Neural cell (in vitro differentiated cells): ENCODE data around the gene MAD1L1. TPM values are rescaled to one million over a fixed set of nuclear protein-coding genes. Genes with fewer than 3 reads are reported as not detected.

Experiments used
- H2AFZ ChIP-seq: fragments of 200-600, 300-800 bp; sonication (generic), shearing (Covaris generic); 2 replicates; pipeline ENCODE4 v1.6.0; 2014; ENCODE audit warnings: low read depth, mild to moderate bottlenecking, antibody characterized with exemption, low read length, moderate library complexity
- H3F3A ChIP-seq: fragments of 200-600 bp; shearing (Covaris generic); 2 replicates; pipeline ENCODE4 v1.6.1; 2016; ENCODE audit warnings: mild to moderate bottlenecking, moderate library complexity, mixed read lengths, antibody characterized with exemption, low read length; ENCODE audit not compliant: insufficient read depth, poor library complexity, severe bottlenecking
- H3K27ac ChIP-seq: fragments of 200-600, 300-800 bp; sonication (generic), shearing (Covaris generic); 2 replicates; pipeline ENCODE4 v1.5.1; 2014; ENCODE audit warnings: mild to moderate bottlenecking, low read length, moderate library complexity
- H3K27me3 ChIP-seq: fragments of 300-800, 200-600 bp; sonication (generic), shearing (Covaris generic); 2 replicates; pipeline ENCODE4 v1.6.0; 2014; ENCODE audit warnings: mild to moderate bottlenecking, low read depth, low read length, moderate library complexity; ENCODE audit not compliant: insufficient read depth
- H3K36me3 ChIP-seq: fragments of 300-800, 200-600 bp; sonication (generic), shearing (Covaris generic); 2 replicates; pipeline ENCODE4 v1.5.1; 2014; ENCODE audit warnings: mild to moderate bottlenecking, antibody characterized with exemption, low read length, moderate library complexity; ENCODE audit not compliant: insufficient read depth
- H3K4me2 ChIP-seq: fragments of 300-800, 200-600 bp; sonication (generic), shearing (Covaris generic); 2 replicates; pipeline ENCODE4 v1.6.0; 2014; ENCODE audit warnings: mild to moderate bottlenecking, low read length
- H3K4me3 ChIP-seq: fragments of 300-800, 200-600 bp; sonication (generic), shearing (Covaris generic); 2 replicates; pipeline ENCODE4 v1.5.1; 2014; ENCODE audit warnings: mild to moderate bottlenecking, low read length, moderate library complexity
- H3K79me2 ChIP-seq: fragments of 200-600 bp; shearing (Covaris generic); replicated peaks from 2 replicates; pipeline ENCODE4 v1.6.0; 2014; ENCODE audit warnings: mild to moderate bottlenecking, low read length, moderate library complexity; ENCODE audit not compliant: insufficient read depth
- H3K9ac ChIP-seq: fragments of 300-800, 200-600 bp; sonication (generic), shearing (Covaris generic); 2 replicates; pipeline ENCODE4 v1.6.1; 2016; ENCODE audit warnings: mild to moderate bottlenecking, low read length, mixed read lengths
- H3K9me2 ChIP-seq: fragments of 200-600 bp; shearing (Covaris generic); 2 replicates; pipeline ENCODE4 v1.6.1; 2016; ENCODE audit warnings: mild to moderate bottlenecking, low read length, mixed read lengths; ENCODE audit not compliant: insufficient read depth
- H3K9me3 ChIP-seq: fragments of 200-600, 300-800 bp; sonication (generic), shearing (Covaris generic); 2 replicates; pipeline ENCODE4 v1.6.1; 2016; ENCODE audit warnings: mild to moderate bottlenecking, mixed run types, low read length, moderate library complexity, mixed read lengths
- H4K20me1 ChIP-seq: fragments of 200-600 bp; shearing (Covaris generic); 2 replicates; pipeline ENCODE4 v1.6.1; 2016; ENCODE audit warnings: mild to moderate bottlenecking, mixed run types; ENCODE audit not compliant: insufficient read depth
- EP300 ChIP-seq: fragments of 450-650 bp; conservative IDR thresholded peaks from 2 replicates; pipeline ENCODE4 v1.6.1; 2014; ENCODE audit warnings: antibody characterized with exemption, mild to moderate bottlenecking, moderate library complexity; ENCODE audit not compliant: poor library complexity, severe bottlenecking
- EZH2 ChIP-seq: fragments of 200-600, 300-800 bp; shearing (Covaris generic), sonication (generic); IDR thresholded peaks from 2 replicates; pipeline ENCODE4 v1.6.1; 2014; ENCODE audit warnings: antibody characterized with exemption, low read length, borderline replicate concordance, mild to moderate bottlenecking; ENCODE audit not compliant: insufficient read depth, poor library complexity, severe bottlenecking
- MXI1 ChIP-seq: fragments of 450-650 bp; conservative IDR thresholded peaks from 2 replicates; pipeline ENCODE4 v1.6.1; 2014; ENCODE audit warnings: antibody characterized with exemption, mild to moderate bottlenecking; ENCODE audit not compliant: poor library complexity, severe bottlenecking
- POLR2AphosphoS5 ChIP-seq: IDR thresholded peaks from 2 replicates; pipeline ENCODE4 v1.6.1; 2012
- RAD21 ChIP-seq: fragments of 450-650 bp; conservative IDR thresholded peaks from 2 replicates; pipeline ENCODE4 v1.6.1; 2014; ENCODE audit warnings: antibody characterized with exemption, mild to moderate bottlenecking, moderate library complexity
- REST ChIP-seq: IDR thresholded peaks from 2 replicates; pipeline ENCODE4 v1.6.1; 2012; ENCODE audit warnings: borderline replicate concordance
- SMC3 ChIP-seq: fragments of 450-650 bp; conservative IDR thresholded peaks from 2 replicates; pipeline ENCODE4 v1.6.1; 2014; ENCODE audit warnings: antibody characterized with exemption, mild to moderate bottlenecking, moderate library complexity; ENCODE audit not compliant: poor library complexity
- TAF1 ChIP-seq: IDR thresholded peaks from 2 replicates; pipeline ENCODE4 v1.6.1; 2012; ENCODE audit warnings: low read depth
- polyA plus RNA-seq: library from polyadenylated mRNA; depleted of rRNA; stranded (reverse); fragments of >200 nt; gene quantifications from 2 replicates; pipeline ENCODE4 v1.2.3, GENCODE V29; 2014
- TF ChIP-seq, protein P1 (sequence below): fragments of 450-650 bp; IDR thresholded peaks from 2 replicates; pipeline ENCODE4 v1.5.1; 2014; ENCODE audit warnings: antibody characterized with exemption, mild to moderate bottlenecking, moderate library complexity; ENCODE audit not compliant: poor library complexity, severe bottlenecking

MAD1L1 gene
- polyA plus RNA-seq, 1 donor from 2014 or later, result 31.4 TPM

GRCh38 chr7:1910081-1910685 is 322.6 kb downstream of the MAD1L1 start:
- no peak overlapping the region for H3K9ac ChIP-seq
- H4K20me1 ChIP-seq, result no peaks in the 10 kb centered on the region
- H3K79me2 ChIP-seq, result no peaks in the 10 kb centered on the region
- H3K36me3 ChIP-seq, result no peaks in the 10 kb centered on the region
- H3F3A ChIP-seq, result no peaks in the 10 kb centered on the region
- H3K4me2 ChIP-seq, result no peak overlapping the region
- H3K9me2 ChIP-seq, result no peaks in the 10 kb centered on the region
- H2AFZ ChIP-seq, result no peak overlapping the region
- H3K27ac ChIP-seq, result no peak overlapping the region
- no peaks in the 10 kb centered on the region for H3K9me3 ChIP-seq
- no peak for TF ChIP-seq POLR2AphosphoS5
- no peak for TF ChIP-seq REST
- TF ChIP-seq MXI1, result no peak
- no peak for TF ChIP-seq EP300
- no peak for TF ChIP-seq TAF1
- TF ChIP-seq EZH2, result no peak
- TF ChIP-seq SMC3, result no peak
- TF ChIP-seq RAD21, result no peak
- TF ChIP-seq, protein P1, sequence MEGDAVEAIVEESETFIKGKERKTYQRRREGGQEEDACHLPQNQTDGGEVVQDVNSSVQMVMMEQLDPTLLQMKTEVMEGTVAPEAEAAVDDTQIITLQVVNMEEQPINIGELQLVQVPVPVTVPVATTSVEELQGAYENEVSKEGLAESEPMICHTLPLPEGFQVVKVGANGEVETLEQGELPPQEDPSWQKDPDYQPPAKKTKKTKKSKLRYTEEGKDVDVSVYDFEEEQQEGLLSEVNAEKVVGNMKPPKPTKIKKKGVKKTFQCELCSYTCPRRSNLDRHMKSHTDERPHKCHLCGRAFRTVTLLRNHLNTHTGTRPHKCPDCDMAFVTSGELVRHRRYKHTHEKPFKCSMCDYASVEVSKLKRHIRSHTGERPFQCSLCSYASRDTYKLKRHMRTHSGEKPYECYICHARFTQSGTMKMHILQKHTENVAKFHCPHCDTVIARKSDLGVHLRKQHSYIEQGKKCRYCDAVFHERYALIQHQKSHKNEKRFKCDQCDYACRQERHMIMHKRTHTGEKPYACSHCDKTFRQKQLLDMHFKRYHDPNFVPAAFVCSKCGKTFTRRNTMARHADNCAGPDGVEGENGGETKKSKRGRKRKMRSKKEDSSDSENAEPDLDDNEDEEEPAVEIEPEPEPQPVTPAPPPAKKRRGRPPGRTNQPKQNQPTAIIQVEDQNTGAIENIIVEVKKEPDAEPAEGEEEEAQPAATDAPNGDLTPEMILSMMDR, result no peak
- H3K4me3 ChIP-seq, result no peak overlapping the region
- H3K27me3 ChIP-seq, result no peaks in the 10 kb centered on the region

DNA sequence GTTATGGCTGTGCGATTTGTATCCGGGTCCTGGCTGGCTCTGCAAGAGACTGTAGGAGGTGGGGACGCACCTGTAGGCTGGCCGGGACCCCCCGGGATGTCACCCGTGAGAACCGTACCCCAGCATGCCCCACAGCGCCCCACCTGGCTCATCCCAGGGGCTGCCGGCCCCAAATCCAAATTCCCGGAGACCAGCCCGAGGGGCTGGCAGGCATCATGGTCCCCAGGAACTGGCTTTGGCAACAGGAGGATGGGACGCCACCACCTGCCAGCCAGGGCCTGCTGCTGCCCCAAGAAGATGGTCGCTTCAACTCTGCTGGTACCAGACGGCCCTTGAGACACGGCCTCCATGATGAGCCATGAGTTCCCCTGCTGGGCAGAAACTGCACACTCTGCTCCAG is 323.3 kb downstream of the MAD1L1 start:
- no peak overlapping the region for H3K4me3 ChIP-seq
- H3K9ac ChIP-seq, result no peak overlapping the region
- no peak for TF ChIP-seq RAD21
- TF ChIP-seq REST, result no peak
- TF ChIP-seq EZH2, result no peak
- TF ChIP-seq, protein P1, result no peak
- TF ChIP-seq EP300, result no peak
- no peak for TF ChIP-seq TAF1
- TF ChIP-seq POLR2AphosphoS5, result no peak
- TF ChIP-seq SMC3, result no peak
- H2AFZ ChIP-seq, result no peak overlapping the region
- H3K9me3 ChIP-seq, result no peaks in the 10 kb centered on the region
- no peaks in the 10 kb centered on the region for H3F3A ChIP-seq
- H4K20me1 ChIP-seq, result no peaks in the 10 kb centered on the region
- no peak overlapping the region for H3K4me2 ChIP-seq
- no peak overlapping the region for H3K27ac ChIP-seq
- H3K36me3 ChIP-seq, result no peaks in the 10 kb centered on the region
- no peaks in the 10 kb centered on the region for H3K79me2 ChIP-seq
- no peaks in the 10 kb centered on the region for H3K9me2 ChIP-seq
- no peaks in the 10 kb centered on the region for H3K27me3 ChIP-seq
